Stimulated activated naive CD4-positive, alpha-beta T cell treated with Interleukin-2 at 50 U/mL for 16 hours (primary cell): ENCODE data around the gene NOL4.

Experiments used
- DNase-seq: peaks from one replicate; lab custom pipeline; 2025; lab: John Stamatoyannopoulos, UW

NOL4 gene

DNA sequence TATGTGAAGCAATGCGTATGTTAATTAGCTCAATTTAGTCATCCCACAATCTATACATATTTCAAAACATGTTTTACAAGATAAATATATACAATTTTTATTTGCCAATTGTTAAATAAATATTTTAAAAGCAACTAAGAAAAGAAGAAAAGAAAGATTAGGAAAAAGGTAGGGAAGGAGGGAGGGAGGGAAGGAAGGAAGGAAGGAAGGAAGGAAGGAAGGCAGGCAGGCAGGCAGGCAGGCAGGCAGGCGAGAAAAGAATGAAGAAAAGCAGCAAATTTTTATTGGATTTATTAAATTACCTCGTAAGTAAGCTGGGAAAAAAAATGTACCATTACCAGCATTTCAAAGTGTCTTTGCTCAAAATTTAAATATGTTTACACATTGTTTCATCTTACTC is 30.5 kb downstream of the NOL4 start:
- DNase-seq: no peak

GRCh38 chr18:34189656-34190435 is 34.9 kb downstream of the NOL4 start:
- DNase-seq: no peak
